GM19043 (cell line): ENCODE measurements around the gene ERBB4.

Source experiments
- ATAC-seq: cut with Tn5 transposase; IDR thresholded peaks from one replicate; pipeline ENCODE4 v1.9.1; 2021; ENCODE audit warnings: low read depth; ENCODE audit not compliant: unreplicated experiment

The ERBB4 gene

GRCh38 chr2:211453311-211453887 lies 1085.2 kb downstream of the ERBB4 start:
- ATAC-seq, result no peak

- ATAC-seq, result no peak
Observed at GRCh38 chr2:211451642-211452041, 1087.0 kb downstream of the ERBB4 start.

- ATAC-seq, result no peak
Observed at GRCh38 chr2:211449819-211450218, 1088.8 kb downstream of the ERBB4 start.

- ATAC-seq, result no peak
Observed at GRCh38 chr2:211447548-211447947, 1091.1 kb downstream of the ERBB4 start.

GRCh38 chr2:211440107-211440506 lies 1098.5 kb downstream of the ERBB4 start:
- ATAC-seq, result no peak

- ATAC-seq, result no peak
Observed at GRCh38 chr2:211439011-211439410, 1099.6 kb downstream of the ERBB4 start.

- no peak for ATAC-seq
Observed at GRCh38 chr2:211437396-211437795, 1101.2 kb downstream of the ERBB4 start.

GRCh38 chr2:211436182-211436581 lies 1102.4 kb downstream of the ERBB4 start:
- ATAC-seq, result no peak

- ATAC-seq, result no peak
Observed at GRCh38 chr2:211435331-211435730, 1103.3 kb downstream of the ERBB4 start.

GRCh38 chr2:211434773-211435172 lies 1103.8 kb downstream of the ERBB4 start:
- ATAC-seq, result no peak

GRCh38 chr2:211429256-211429920 lies 1109.2 kb downstream of the ERBB4 start:
- ATAC-seq, result no peak

GRCh38 chr2:211426240-211426639 lies 1112.4 kb downstream of the ERBB4 start:
- no peak for ATAC-seq

GRCh38 chr2:211423018-211423417 lies 1115.6 kb downstream of the ERBB4 start:
- no peak for ATAC-seq

GRCh38 chr2:211417544-211417943 lies 1121.1 kb downstream of the ERBB4 start:
- ATAC-seq, result no peak

- no peak for ATAC-seq
Observed at GRCh38 chr2:211416373-211416772, 1122.2 kb downstream of the ERBB4 start.

GRCh38 chr2:211413746-211414145 lies 1124.9 kb downstream of the ERBB4 start:
- no peak for ATAC-seq

- no peak for ATAC-seq
Observed at GRCh38 chr2:211408483-211408891, 1130.1 kb downstream of the ERBB4 start.

- no peak for ATAC-seq
Observed at GRCh38 chr2:211407076-211407475, 1131.5 kb downstream of the ERBB4 start.

- ATAC-seq, result no peak
Observed at GRCh38 chr2:211405036-211405435, 1133.6 kb downstream of the ERBB4 start.

GRCh38 chr2:211404098-211404497 lies 1134.5 kb downstream of the ERBB4 start:
- ATAC-seq, result no peak

GRCh38 chr2:211401328-211401727 lies 1137.3 kb downstream of the ERBB4 start:
- ATAC-seq, result no peak

- ATAC-seq, result no peak
Observed at GRCh38 chr2:211397764-211398163, 1140.8 kb downstream of the ERBB4 start.
